ENCODE data around the gene SPACA6.
"Not testable (repeated sequence)": the region's sequence is repeated elsewhere in the genome, so short reads cannot be mapped to it uniquely, and the experiment has no call there.

Gene SPACA6

GRCh38 chr19:51733742-51734522 lies 40.8 kb downstream of the SPACA6 start:
- DNase-seq (ENCODE audit: low read depth, low spot score) = no peak

GRCh38 chr19:51735759-51736449 lies 42.8 kb downstream of the SPACA6 start:
- DNase-seq (ENCODE audit: low read depth, low spot score) = no peak

GRCh38 chr19:51737389-51737788 lies 44.3 kb downstream of the SPACA6 start:
- no peak for DNase-seq (ENCODE audit: low read depth, low spot score)

- DNase-seq (ENCODE audit: low read depth, low spot score) = no peak
Observed at GRCh38 chr19:51737924-51738323, 44.8 kb downstream of the SPACA6 start.

- DNase-seq (ENCODE audit: low read depth, low spot score) = not testable (repeated sequence)
Observed at GRCh38 chr19:51738523-51738922, 45.4 kb downstream of the SPACA6 start.

GRCh38 chr19:51739466-51740213 lies 46.5 kb downstream of the SPACA6 start:
- DNase-seq (ENCODE audit: low read depth, low spot score) = no peak

- no peak for DNase-seq (ENCODE audit: low read depth, low spot score)
Observed at GRCh38 chr19:51740356-51740755, 47.2 kb downstream of the SPACA6 start.

- no peak for DNase-seq (ENCODE audit: low read depth, low spot score)
Observed at GRCh38 chr19:51742789-51743188, 49.7 kb downstream of the SPACA6 start.

GRCh38 chr19:51743405-51743804 lies 50.3 kb downstream of the SPACA6 start:
- DNase-seq (ENCODE audit: low read depth, low spot score) = no peak

- no peak for DNase-seq (ENCODE audit: low read depth, low spot score)
Observed at GRCh38 chr19:51746731-51747130, 53.6 kb downstream of the SPACA6 start.

- DNase-seq (ENCODE audit: low read depth, low spot score) = no peak
Observed at GRCh38 chr19:51749979-51750378, 56.8 kb downstream of the SPACA6 start.

- DNase-seq (ENCODE audit: low read depth, low spot score) = no peak
Observed at GRCh38 chr19:51750400-51751094, 57.4 kb downstream of the SPACA6 start.

GRCh38 chr19:51751655-51752054 lies 58.5 kb downstream of the SPACA6 start, which contains the start of gene FPR1:
Gene FPR1, minus strand, starts transcription at chr19:51751878. Its CDS starts 4,884 bp downstream, at chr19:51746994.
- DNase-seq (ENCODE audit: low read depth, low spot score) = no peak

GRCh38 chr19:51754109-51754508 lies 61.0 kb downstream of the SPACA6 start:
- DNase-seq (ENCODE audit: low read depth, low spot score) = no peak

- DNase-seq (ENCODE audit: low read depth, low spot score) = no peak
Observed at GRCh38 chr19:51754770-51755169, 61.6 kb downstream of the SPACA6 start.

All from activated CD4-positive, CD25-positive, alpha-beta regulatory T cell treated with anti-CD3 and anti-CD28 coated beads, Interleukin-2, amount 50 U/mL, for 16 hours (primary cell).